HG02623 (cell line): ENCODE data around the gene POMP.
A peak's percentile ranks its signal among the peaks of the same experiment; 100 is the strongest.

ENCODE experiments used
- ATAC-seq: cut with Tn5 transposase; IDR thresholded peaks from one replicate; pipeline ENCODE4 v1.9.1; 2021; ENCODE audit warnings: moderate library complexity; ENCODE audit not compliant: unreplicated experiment

POMP gene

GRCh38 chr13:28658796-28659620 lies at the start of gene POMP:
Gene POMP, plus strand, starts transcription at chr13:28659130. Its CDS starts 55 bp downstream, at chr13:28659185.
- peak; percentile 76 for ATAC-seq

GRCh38 chr13:28609381-28609780 lies 49.5 kb upstream of the POMP start:
- no peak for ATAC-seq

- ATAC-seq = no peak
Observed at GRCh38 chr13:28609926-28610325, 49.0 kb upstream of the POMP start.

GRCh38 chr13:28610996-28611395 lies 47.9 kb upstream of the POMP start:
- ATAC-seq = no peak

GRCh38 chr13:28611654-28612131 lies 47.2 kb upstream of the POMP start:
- no peak for ATAC-seq

GRCh38 chr13:28613562-28613961 lies 45.4 kb upstream of the POMP start:
- ATAC-seq = no peak

- no peak for ATAC-seq
Observed at GRCh38 chr13:28615916-28616446, 42.9 kb upstream of the POMP start.

GRCh38 chr13:28618230-28618994 lies 40.5 kb upstream of the POMP start:
- no peak for ATAC-seq

GRCh38 chr13:28620011-28620830 lies 38.7 kb upstream of the POMP start:
- ATAC-seq = no peak

- no peak for ATAC-seq
Observed at GRCh38 chr13:28621449-28621848, 37.5 kb upstream of the POMP start.

GRCh38 chr13:28622286-28622685 lies 36.6 kb upstream of the POMP start:
- no peak for ATAC-seq

GRCh38 chr13:28623782-28624706 lies 34.9 kb upstream of the POMP start:
- ATAC-seq = no peak

- no peak for ATAC-seq
Observed at GRCh38 chr13:28624707-28625432, 34.1 kb upstream of the POMP start.

- ATAC-seq = no peak
Observed at GRCh38 chr13:28626266-28626665, 32.7 kb upstream of the POMP start.

GRCh38 chr13:28628241-28628640 lies 30.7 kb upstream of the POMP start:
- ATAC-seq = no peak

GRCh38 chr13:28630869-28631268 lies 28.1 kb upstream of the POMP start:
- no peak for ATAC-seq

- ATAC-seq = no peak
Observed at GRCh38 chr13:28631801-28632200, 27.1 kb upstream of the POMP start.

GRCh38 chr13:28636069-28636468 lies 22.9 kb upstream of the POMP start:
- ATAC-seq = no peak

- ATAC-seq = peak; percentile 48
Observed at GRCh38 chr13:28636677-28637317, 22.1 kb upstream of the POMP start.
